HG03457 (cell line): ENCODE results near the gene WHRN.

Experiments used
- ATAC-seq: cut with Tn5 transposase; IDR thresholded peaks from one replicate; pipeline ENCODE4 v1.9.1; 2021; ENCODE audit warnings: moderate number of reproducible peaks; ENCODE audit not compliant: unreplicated experiment

WHRN gene

GRCh38 chr9:114515528-114515927, 10.3 kb upstream of the WHRN start:
- ATAC-seq: no peak

- ATAC-seq: no peak
Measured at GRCh38 chr9:114513959-114514267, 8.6 kb upstream of the WHRN start.

GRCh38 chr9:114513055-114513958, 8.0 kb upstream of the WHRN start:
- ATAC-seq: no peak

GRCh38 chr9:114511978-114512874, 7.0 kb upstream of the WHRN start:
- ATAC-seq: no peak

GRCh38 chr9:114507726-114508125, 2.5 kb upstream of the WHRN start:
- ATAC-seq: no peak

- ATAC-seq: no peak
Measured at GRCh38 chr9:114506082-114506390, 763 bp upstream of the WHRN start.

GRCh38 chr9:114504341-114505186, 709 bp downstream of the WHRN start:
- ATAC-seq: no peak

GRCh38 chr9:114503522-114504340, 1.5 kb downstream of the WHRN start:
- ATAC-seq: no peak

- no peak for ATAC-seq
Measured at GRCh38 chr9:114503009-114503408, 2.3 kb downstream of the WHRN start.

- ATAC-seq: no peak
Measured at GRCh38 chr9:114501796-114502682, 3.2 kb downstream of the WHRN start.

- ATAC-seq: no peak
Measured at GRCh38 chr9:114500697-114501292, 4.5 kb downstream of the WHRN start.

GRCh38 chr9:114499941-114500696, 5.2 kb downstream of the WHRN start:
- ATAC-seq: no peak

GRCh38 chr9:114499528-114499927, 5.7 kb downstream of the WHRN start:
- no peak for ATAC-seq

GRCh38 chr9:114497727-114498382, 7.4 kb downstream of the WHRN start:
- no peak for ATAC-seq

GRCh38 chr9:114497236-114497635, 8.0 kb downstream of the WHRN start:
- no peak for ATAC-seq

GRCh38 chr9:114496011-114496410, 9.3 kb downstream of the WHRN start:
- no peak for ATAC-seq

- ATAC-seq: no peak
Measured at GRCh38 chr9:114494776-114495569, 10.3 kb downstream of the WHRN start.
